GM23338 (cell line): ENCODE results near the gene RAB1B. TPM values are rescaled to one million over a fixed set of nuclear protein-coding genes. Genes with fewer than 3 reads are reported as not detected.

Experiments used
- ATAC-seq: fragments of 200-7000 bp; cut with Tn5 transposase; 3 replicates; pipeline ENCODE4 v1.9.1; 2020
- DNase-seq: peaks from one replicate; pipeline ENCODE4 v3.0.0-alpha.2; 2015; ENCODE audit warnings: low spot score
- H2AFZ ChIP-seq: fragments of 200-600 bp; sonication (generic); 2 replicates; pipeline ENCODE4 v1.8.0; 2016; ENCODE audit warnings: antibody characterized with exemption, mild to moderate bottlenecking, moderate library complexity
- H3F3A ChIP-seq: fragments of 200-600 bp; sonication (generic); replicated peaks from 2 replicates; pipeline ENCODE4 v1.8.0; 2017; ENCODE audit warnings: antibody characterized with exemption, mixed run types, low read depth
- H3K27ac ChIP-seq: fragments of 200-600 bp; sonication (generic); 2 replicates; pipeline ENCODE4 v1.6.1; 2016; ENCODE audit warnings: low read depth
- H3K27me3 ChIP-seq: fragments of 200-600 bp; sonication (generic); 2 replicates; pipeline ENCODE4 v1.8.0; 2016; ENCODE audit warnings: mild to moderate bottlenecking, mixed run types, moderate library complexity; ENCODE audit not compliant: insufficient read depth
- H3K36me3 ChIP-seq: fragments of 200-600 bp; sonication (generic); 2 replicates; pipeline ENCODE4 v1.8.0; 2016; ENCODE audit warnings: mild to moderate bottlenecking; ENCODE audit not compliant: insufficient read depth
- H3K4me1 ChIP-seq: fragments of 200-600 bp; sonication (generic); 2 replicates; pipeline ENCODE4 v1.8.0; 2016; ENCODE audit warnings: mild to moderate bottlenecking, moderate library complexity; ENCODE audit not compliant: insufficient read depth
- H3K4me2 ChIP-seq: fragments of 200-600 bp; sonication (generic); 2 replicates; pipeline ENCODE4 v1.7.1; 2017; ENCODE audit warnings: mixed run types
- H3K4me3 ChIP-seq: fragments of 200-600 bp; sonication (generic); 2 replicates; pipeline ENCODE4 v1.6.1; 2016; ENCODE audit warnings: mixed run types
- H3K79me2 ChIP-seq: fragments of 200-600 bp; sonication (generic); replicated peaks from 2 replicates; pipeline ENCODE4 v1.8.0; 2017; ENCODE audit warnings: mild to moderate bottlenecking; ENCODE audit not compliant: insufficient read depth
- H3K9me2 ChIP-seq: fragments of 200-600 bp; sonication (generic); 2 replicates; pipeline ENCODE4 v1.8.0; 2017; ENCODE audit not compliant: insufficient read depth
- H4K20me1 ChIP-seq: fragments of 200-600 bp; sonication (generic); replicated peaks from 2 replicates; pipeline ENCODE4 v1.8.0; 2017; ENCODE audit warnings: mild to moderate bottlenecking; ENCODE audit not compliant: insufficient read depth
- H3K27ac Mint-ChIP-seq: 2 replicates; pipeline ENCODE4 v1.8.0; 2020; ENCODE audit warnings: inconsistent platforms, mild to moderate bottlenecking, moderate library complexity, mixed read lengths
- H3K27me3 Mint-ChIP-seq: 3 replicates; pipeline ENCODE4 v1.8.0; 2022; ENCODE audit warnings: low read depth, mild to moderate bottlenecking, moderate library complexity, mixed read lengths, inconsistent platforms; ENCODE audit not compliant: insufficient read depth, poor library complexity
- H3K36me3 Mint-ChIP-seq: 3 replicates; pipeline ENCODE4 v1.8.0; 2021; ENCODE audit warnings: low read depth, mild to moderate bottlenecking, inconsistent platforms, moderate library complexity, mixed read lengths
- H3K4me1 Mint-ChIP-seq: 3 replicates; pipeline ENCODE4 v1.8.0; 2020; ENCODE audit warnings: mild to moderate bottlenecking, inconsistent platforms, mixed read lengths
- H3K4me3 Mint-ChIP-seq: 3 replicates; pipeline ENCODE4 v1.8.0; 2021; ENCODE audit warnings: moderate library complexity, mild to moderate bottlenecking, inconsistent platforms, mixed read lengths
- H3K9me3 Mint-ChIP-seq: 3 replicates; pipeline ENCODE4 v1.8.0; 2020; ENCODE audit warnings: moderate library complexity, mild to moderate bottlenecking, inconsistent platforms, mixed read lengths
- CREB1 ChIP-seq: fragments of 250-450 bp; sonication (Bioruptor Pico); IDR thresholded peaks from 2 replicates; pipeline ENCODE4 v1.5.0; 2020; ENCODE audit warnings: low read depth, mild to moderate bottlenecking, moderate library complexity
- EZH2 ChIP-seq: fragments of 200-600 bp; sonication (generic); IDR thresholded peaks from one replicate; pipeline ENCODE4 v1.8.0; 2017; ENCODE audit warnings: antibody characterized with exemption, mild to moderate bottlenecking, low read depth; ENCODE audit not compliant: unreplicated experiment
- EZH2phosphoT487 ChIP-seq: fragments of 200-600 bp; sonication (generic); IDR thresholded peaks from one replicate; pipeline ENCODE4 v1.8.1; 2018; ENCODE audit warnings: antibody characterized with exemption; ENCODE audit not compliant: unreplicated experiment
- JUNB ChIP-seq: IDR thresholded peaks from one replicate; pipeline ENCODE4 v1.6.1; 2016; ENCODE audit warnings: antibody characterized with exemption; ENCODE audit not compliant: unreplicated experiment
- NANOG ChIP-seq: IDR thresholded peaks from 2 replicates; pipeline ENCODE4 v1.6.1; 2016; ENCODE audit warnings: antibody characterized with exemption, borderline replicate concordance
- POLR2AphosphoS5 ChIP-seq: IDR thresholded peaks from 2 replicates; pipeline ENCODE4 v1.6.1; 2016; ENCODE audit warnings: antibody characterized with exemption, low read depth
- STAT1 ChIP-seq: IDR thresholded peaks from one replicate; pipeline ENCODE4 v1.6.1; 2016; ENCODE audit warnings: antibody characterized with exemption; ENCODE audit not compliant: unreplicated experiment
- ZNF114 ChIP-seq: fragments of 250-450 bp; sonication (Bioruptor Pico); IDR thresholded peaks from 2 replicates; pipeline ENCODE4 v1.5.0; 2020; ENCODE audit warnings: mild to moderate bottlenecking, moderate library complexity
- ZNF331 ChIP-seq: fragments of 250-450 bp; sonication (Bioruptor Pico); IDR thresholded peaks from 2 replicates; pipeline ENCODE4 v1.5.0; 2020; ENCODE audit warnings: low read depth, mild to moderate bottlenecking, moderate library complexity
- polyA plus RNA-seq: library from polyadenylated mRNA; unstranded; fragments of >200 nt; fragmentation: Nextera tagmentation; extraction: Ambion mirVana; gene quantifications from 2 replicates; pipeline ENCODE4 v1.2.1, GENCODE V29; 2016
- total RNA-seq: library from RNA; depleted of rRNA; stranded (reverse); fragments of >200 nt; shearing (Covaris generic); gene quantifications from 2 replicates; pipeline ENCODE4 v1.2.3, GENCODE V29; 2014
- TF ChIP-seq, protein P1 (sequence below), 2 experiments: fragments of 200-600 bp in 1 of 2; sonication (generic) in 1 of 2; conservative IDR thresholded peaks; 2 replicates each; pipeline versions ENCODE4 v1.5.1 to v1.6.1; 2016 to 2017; ENCODE audit warnings: antibody characterized with exemption in 2 of 2, low read depth in 2 of 2, mild to moderate bottlenecking in 2 of 2, moderate library complexity in 1 of 2
- TF ChIP-seq, protein P2 (sequence below): IDR thresholded peaks from 2 replicates; pipeline ENCODE4 v1.6.1; 2016; ENCODE audit warnings: antibody characterized with exemption
- TF ChIP-seq, protein P3 (sequence below): fragments of 250-450 bp; sonication (Bioruptor Pico); IDR thresholded peaks from 2 replicates; pipeline ENCODE4 v1.5.0; 2020; ENCODE audit warnings: mild to moderate bottlenecking, moderate library complexity
- TF ChIP-seq, protein P4 (sequence below): IDR thresholded peaks from one replicate; pipeline ENCODE4 v1.6.1; 2018; ENCODE audit warnings: antibody characterized with exemption; ENCODE audit not compliant: unreplicated experiment

RAB1B gene
- total and polyA plus RNA-seq, 2 experiments from 2014 or later = 30.5 to 92.7 TPM

DNA sequence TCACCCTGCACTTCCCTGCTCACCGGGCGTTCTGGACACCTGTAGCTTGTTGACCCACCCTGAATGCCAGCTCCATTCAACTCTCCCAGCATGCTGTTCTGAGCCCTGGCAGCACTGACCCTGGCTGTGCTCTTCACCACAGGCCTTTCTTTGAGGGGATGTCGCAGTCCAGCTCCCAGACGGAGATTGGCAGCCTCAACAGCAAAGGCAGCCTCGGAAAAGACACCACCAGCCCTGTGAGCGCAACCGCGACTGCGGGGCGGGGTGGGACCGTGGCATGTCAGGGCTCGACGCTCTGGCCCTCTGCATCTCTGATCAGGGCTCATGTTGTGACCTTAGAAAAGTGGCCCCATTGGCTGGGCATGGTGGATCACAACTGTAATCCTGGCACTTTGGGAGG, 47.4 kb upstream of the RAB1B start:
- H3K9me2 ChIP-seq = no peaks in the 10 kb centered on the region
- no peak overlapping the region for H3K4me3 ChIP-seq
- H3F3A ChIP-seq = peaks cover 4% of the 10 kb centered on the region; the same call in 1 of the 2 replicates
- no peaks in the 10 kb centered on the region for H3K36me3 ChIP-seq
- Mint-ChIP-seq H3K9me3 (no peaks in the 10 kb centered on the region), H3K36me3 (peaks cover 10% of the 10 kb centered on the region; the same call in 2 of the 3 replicates), H3K27me3 (peaks cover 13% of the 10 kb centered on the region), H3K4me3 (no peak overlapping the region), H3K4me1 (peaks cover 12% of the 10 kb centered on the region; the same call in 2 of the 3 replicates), H3K27ac (no peak overlapping the region)
- ATAC-seq = no peak
- no peak for DNase-seq
- H3K4me2 ChIP-seq = no peak overlapping the region
- TF ChIP-seq ZNF114 (CRISPR knock-in tag) (no peak), STAT1 (no peak), JUNB (no peak), CREB1 (CRISPR knock-in tag) (no peak), POLR2AphosphoS5 (no peak), ZNF331 (no peak), EZH2 (no peak), NANOG (no peak), EZH2phosphoT487 (no peak)
- TF ChIP-seq, protein P1, sequence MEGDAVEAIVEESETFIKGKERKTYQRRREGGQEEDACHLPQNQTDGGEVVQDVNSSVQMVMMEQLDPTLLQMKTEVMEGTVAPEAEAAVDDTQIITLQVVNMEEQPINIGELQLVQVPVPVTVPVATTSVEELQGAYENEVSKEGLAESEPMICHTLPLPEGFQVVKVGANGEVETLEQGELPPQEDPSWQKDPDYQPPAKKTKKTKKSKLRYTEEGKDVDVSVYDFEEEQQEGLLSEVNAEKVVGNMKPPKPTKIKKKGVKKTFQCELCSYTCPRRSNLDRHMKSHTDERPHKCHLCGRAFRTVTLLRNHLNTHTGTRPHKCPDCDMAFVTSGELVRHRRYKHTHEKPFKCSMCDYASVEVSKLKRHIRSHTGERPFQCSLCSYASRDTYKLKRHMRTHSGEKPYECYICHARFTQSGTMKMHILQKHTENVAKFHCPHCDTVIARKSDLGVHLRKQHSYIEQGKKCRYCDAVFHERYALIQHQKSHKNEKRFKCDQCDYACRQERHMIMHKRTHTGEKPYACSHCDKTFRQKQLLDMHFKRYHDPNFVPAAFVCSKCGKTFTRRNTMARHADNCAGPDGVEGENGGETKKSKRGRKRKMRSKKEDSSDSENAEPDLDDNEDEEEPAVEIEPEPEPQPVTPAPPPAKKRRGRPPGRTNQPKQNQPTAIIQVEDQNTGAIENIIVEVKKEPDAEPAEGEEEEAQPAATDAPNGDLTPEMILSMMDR (conservative IDR thresholded peaks at IDR 0.05; ENCODE audit: low read depth in 2 of 2) = no peak
- TF ChIP-seq, protein P2, sequence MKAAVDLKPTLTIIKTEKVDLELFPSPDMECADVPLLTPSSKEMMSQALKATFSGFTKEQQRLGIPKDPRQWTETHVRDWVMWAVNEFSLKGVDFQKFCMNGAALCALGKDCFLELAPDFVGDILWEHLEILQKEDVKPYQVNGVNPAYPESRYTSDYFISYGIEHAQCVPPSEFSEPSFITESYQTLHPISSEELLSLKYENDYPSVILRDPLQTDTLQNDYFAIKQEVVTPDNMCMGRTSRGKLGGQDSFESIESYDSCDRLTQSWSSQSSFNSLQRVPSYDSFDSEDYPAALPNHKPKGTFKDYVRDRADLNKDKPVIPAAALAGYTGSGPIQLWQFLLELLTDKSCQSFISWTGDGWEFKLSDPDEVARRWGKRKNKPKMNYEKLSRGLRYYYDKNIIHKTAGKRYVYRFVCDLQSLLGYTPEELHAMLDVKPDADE = no peak
- TF ChIP-seq, protein P3, sequence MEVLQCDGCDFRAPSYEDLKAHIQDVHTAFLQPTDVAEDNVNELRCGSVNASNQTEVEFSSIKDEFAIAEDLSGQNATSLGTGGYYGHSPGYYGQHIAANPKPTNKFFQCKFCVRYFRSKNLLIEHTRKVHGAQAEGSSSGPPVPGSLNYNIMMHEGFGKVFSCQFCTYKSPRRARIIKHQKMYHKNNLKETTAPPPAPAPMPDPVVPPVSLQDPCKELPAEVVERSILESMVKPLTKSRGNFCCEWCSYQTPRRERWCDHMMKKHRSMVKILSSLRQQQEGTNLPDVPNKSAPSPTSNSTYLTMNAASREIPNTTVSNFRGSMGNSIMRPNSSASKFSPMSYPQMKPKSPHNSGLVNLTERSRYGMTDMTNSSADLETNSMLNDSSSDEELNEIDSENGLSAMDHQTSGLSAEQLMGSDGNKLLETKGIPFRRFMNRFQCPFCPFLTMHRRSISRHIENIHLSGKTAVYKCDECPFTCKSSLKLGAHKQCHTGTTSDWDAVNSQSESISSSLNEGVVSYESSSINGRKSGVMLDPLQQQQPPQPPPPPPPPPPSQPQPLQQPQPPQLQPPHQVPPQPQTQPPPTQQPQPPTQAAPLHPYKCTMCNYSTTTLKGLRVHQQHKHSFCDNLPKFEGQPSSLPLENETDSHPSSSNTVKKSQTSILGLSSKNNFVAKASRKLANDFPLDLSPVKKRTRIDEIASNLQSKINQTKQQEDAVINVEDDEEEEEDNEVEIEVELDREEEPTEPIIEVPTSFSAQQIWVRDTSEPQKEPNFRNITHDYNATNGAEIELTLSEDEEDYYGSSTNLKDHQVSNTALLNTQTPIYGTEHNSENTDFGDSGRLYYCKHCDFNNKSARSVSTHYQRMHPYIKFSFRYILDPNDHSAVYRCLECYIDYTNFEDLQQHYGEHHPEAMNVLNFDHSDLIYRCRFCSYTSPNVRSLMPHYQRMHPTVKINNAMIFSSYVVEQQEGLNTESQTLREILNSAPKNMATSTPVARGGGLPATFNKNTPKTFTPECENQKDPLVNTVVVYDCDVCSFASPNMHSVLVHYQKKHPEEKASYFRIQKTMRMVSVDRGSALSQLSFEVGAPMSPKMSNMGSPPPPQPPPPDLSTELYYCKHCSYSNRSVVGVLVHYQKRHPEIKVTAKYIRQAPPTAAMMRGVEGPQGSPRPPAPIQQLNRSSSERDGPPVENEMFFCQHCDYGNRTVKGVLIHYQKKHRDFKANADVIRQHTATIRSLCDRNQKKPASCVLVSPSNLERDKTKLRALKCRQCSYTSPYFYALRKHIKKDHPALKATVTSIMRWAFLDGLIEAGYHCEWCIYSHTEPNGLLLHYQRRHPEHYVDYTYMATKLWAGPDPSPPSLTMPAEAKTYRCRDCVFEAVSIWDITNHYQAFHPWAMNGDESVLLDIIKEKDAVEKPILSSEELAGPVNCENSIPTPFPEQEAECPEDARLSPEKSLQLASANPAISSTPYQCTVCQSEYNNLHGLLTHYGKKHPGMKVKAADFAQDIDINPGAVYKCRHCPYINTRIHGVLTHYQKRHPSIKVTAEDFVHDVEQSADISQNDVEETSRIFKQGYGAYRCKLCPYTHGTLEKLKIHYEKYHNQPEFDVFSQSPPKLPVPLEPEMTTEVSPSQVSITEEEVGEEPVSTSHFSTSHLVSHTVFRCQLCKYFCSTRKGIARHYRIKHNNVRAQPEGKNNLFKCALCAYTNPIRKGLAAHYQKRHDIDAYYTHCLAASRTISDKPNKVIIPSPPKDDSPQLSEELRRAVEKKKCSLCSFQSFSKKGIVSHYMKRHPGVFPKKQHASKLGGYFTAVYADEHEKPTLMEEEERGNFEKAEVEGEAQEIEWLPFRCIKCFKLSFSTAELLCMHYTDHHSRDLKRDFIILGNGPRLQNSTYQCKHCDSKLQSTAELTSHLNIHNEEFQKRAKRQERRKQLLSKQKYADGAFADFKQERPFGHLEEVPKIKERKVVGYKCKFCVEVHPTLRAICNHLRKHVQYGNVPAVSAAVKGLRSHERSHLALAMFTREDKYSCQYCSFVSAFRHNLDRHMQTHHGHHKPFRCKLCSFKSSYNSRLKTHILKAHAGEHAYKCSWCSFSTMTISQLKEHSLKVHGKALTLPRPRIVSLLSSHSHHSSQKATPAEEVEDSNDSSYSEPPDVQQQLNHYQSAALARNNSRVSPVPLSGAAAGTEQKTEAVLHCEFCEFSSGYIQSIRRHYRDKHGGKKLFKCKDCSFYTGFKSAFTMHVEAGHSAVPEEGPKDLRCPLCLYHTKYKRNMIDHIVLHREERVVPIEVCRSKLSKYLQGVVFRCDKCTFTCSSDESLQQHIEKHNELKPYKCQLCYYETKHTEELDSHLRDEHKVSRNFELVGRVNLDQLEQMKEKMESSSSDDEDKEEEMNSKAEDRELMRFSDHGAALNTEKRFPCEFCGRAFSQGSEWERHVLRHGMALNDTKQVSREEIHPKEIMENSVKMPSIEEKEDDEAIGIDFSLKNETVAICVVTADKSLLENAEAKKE (CRISPR knock-in tag) = no peak
- TF ChIP-seq, protein P4, sequence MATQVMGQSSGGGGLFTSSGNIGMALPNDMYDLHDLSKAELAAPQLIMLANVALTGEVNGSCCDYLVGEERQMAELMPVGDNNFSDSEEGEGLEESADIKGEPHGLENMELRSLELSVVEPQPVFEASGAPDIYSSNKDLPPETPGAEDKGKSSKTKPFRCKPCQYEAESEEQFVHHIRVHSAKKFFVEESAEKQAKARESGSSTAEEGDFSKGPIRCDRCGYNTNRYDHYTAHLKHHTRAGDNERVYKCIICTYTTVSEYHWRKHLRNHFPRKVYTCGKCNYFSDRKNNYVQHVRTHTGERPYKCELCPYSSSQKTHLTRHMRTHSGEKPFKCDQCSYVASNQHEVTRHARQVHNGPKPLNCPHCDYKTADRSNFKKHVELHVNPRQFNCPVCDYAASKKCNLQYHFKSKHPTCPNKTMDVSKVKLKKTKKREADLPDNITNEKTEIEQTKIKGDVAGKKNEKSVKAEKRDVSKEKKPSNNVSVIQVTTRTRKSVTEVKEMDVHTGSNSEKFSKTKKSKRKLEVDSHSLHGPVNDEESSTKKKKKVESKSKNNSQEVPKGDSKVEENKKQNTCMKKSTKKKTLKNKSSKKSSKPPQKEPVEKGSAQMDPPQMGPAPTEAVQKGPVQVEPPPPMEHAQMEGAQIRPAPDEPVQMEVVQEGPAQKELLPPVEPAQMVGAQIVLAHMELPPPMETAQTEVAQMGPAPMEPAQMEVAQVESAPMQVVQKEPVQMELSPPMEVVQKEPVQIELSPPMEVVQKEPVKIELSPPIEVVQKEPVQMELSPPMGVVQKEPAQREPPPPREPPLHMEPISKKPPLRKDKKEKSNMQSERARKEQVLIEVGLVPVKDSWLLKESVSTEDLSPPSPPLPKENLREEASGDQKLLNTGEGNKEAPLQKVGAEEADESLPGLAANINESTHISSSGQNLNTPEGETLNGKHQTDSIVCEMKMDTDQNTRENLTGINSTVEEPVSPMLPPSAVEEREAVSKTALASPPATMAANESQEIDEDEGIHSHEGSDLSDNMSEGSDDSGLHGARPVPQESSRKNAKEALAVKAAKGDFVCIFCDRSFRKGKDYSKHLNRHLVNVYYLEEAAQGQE = no peak
- H2AFZ ChIP-seq = no peak overlapping the region
- H3K27me3 ChIP-seq = no peaks in the 10 kb centered on the region
- peaks cover 5% of the 10 kb centered on the region; the same call in 1 of the 2 replicates for H3K4me1 ChIP-seq
- H3K79me2 ChIP-seq = no peaks in the 10 kb centered on the region
- H4K20me1 ChIP-seq = 0 out of 2 replicates have a peak, but pooled peaks cover 2% of the 10 kb centered on the region
- H3K27ac ChIP-seq = no peak overlapping the region
